GM18526 (cell line): ENCODE data around the gene SMC6.
A peak's percentile ranks its signal among the peaks of the same experiment; 100 is the strongest.

Experiments
- POLR2A ChIP-seq: IDR thresholded peaks from 3 replicates; pipeline ENCODE4 v1.6.1; 2011; ENCODE audit not compliant: insufficient read length; ENCODE audit errors: extremely low read depth

Gene SMC6

GRCh38 chr2:17772532-17772931 lies 18.9 kb upstream of the SMC6 start:
- no peak for TF ChIP-seq POLR2A

DNA sequence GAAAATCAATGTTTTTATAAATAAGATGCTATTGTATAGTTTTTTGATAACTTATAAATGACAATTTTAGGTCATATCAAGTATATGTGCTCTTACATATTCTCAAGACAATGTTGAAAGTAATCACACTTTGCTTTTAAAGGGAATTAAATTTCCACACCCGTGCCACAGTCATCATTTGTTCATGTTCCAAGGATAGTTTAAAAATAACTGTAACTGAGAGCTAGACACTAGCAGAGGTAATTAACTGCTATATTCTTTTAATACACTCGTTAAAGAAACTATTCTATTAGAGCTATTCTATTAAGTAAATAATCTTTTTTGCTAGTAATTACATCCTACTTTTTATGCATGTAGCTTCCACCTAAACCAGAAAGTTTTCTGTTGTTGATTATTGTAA lies 18.3 kb upstream of the SMC6 start:
- no peak for TF ChIP-seq POLR2A

DNA sequence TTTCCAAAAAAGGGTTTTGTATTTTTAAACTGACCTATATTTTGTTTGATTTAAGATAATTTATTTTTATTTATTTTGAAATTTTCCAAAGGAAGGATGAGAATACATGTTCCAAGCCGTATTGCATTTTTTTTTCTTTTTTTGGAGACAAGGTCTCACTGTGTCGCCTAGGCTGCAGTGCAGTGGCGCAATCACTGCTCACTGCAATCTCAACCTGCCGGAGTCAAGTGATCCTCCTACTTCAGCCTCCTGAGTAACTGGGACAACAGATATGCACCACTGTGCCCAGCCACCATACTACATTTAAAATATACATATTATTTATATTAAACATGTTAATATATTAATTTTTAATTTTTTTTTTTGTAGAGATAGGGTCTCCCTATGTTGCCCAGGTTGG lies 15.3 kb upstream of the SMC6 start:
- TF ChIP-seq POLR2A = no peak

DNA sequence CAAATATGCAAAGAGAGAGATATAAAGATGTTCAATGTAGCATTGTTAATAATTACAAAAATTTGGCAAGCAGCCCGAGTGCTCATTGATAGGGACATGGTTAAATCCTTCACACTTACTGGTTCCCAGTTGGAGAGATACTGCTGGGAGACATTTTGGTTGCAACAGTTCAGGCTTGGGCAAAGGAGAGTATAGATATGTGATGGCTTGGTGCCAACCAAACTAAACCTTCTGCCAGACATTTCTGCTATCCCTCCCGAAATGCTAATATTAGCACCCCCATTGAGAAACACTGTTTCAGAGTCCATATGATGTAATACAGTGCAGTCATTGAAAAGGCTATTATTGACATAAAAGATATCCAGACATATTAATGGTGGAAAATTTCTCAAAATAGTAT lies 11.8 kb upstream of the SMC6 start:
- TF ChIP-seq POLR2A = no peak

- TF ChIP-seq POLR2A = no peak
These were observed 10.2 kb upstream of the SMC6 start for GRCh38 chr2:17763641-17764333.

- TF ChIP-seq POLR2A = no peak
These were observed 8.8 kb upstream of the SMC6 start for GRCh38 chr2:17762451-17762850.

GRCh38 chr2:17759805-17760204 lies 6.2 kb upstream of the SMC6 start:
- TF ChIP-seq POLR2A = no peak

- TF ChIP-seq POLR2A = no peak
These were observed 4.5 kb upstream of the SMC6 start for GRCh38 chr2:17758118-17758517.

GRCh38 chr2:17757321-17757720 lies 3.7 kb upstream of the SMC6 start:
- no peak for TF ChIP-seq POLR2A

- TF ChIP-seq POLR2A = no peak
These were observed 3.1 kb upstream of the SMC6 start for GRCh38 chr2:17756668-17757067.

DNA sequence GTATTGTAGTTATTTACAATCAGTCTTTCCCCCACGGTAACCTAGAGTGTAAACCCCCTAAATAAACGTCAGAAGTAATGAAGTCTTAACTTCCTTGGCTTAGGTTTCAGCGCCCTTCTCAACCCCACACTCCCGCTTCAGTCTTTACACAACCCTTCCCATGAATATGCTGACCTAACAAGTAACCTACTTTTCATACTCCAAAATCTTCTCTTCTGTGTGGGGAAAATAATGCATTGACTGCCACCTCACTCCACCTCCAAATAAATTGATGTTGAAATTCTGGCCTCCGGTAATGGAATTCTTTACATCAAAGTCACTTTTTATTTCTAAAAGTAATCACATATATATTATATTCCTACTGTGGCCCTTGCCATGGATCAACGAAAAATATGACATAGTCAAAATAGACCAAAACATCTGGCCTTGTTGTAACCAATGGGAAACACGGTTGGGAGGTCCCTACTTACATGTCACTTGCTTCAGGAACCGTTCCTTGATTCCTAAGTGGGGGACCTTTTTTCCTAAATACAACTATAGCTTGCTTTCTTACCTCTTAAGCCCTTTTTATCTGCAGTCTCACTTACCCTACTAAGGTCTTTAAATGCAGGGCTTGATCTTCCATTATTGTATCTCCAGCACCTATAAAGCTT lies 1.3 kb upstream of the SMC6 start:
- no peak for TF ChIP-seq POLR2A

DNA sequence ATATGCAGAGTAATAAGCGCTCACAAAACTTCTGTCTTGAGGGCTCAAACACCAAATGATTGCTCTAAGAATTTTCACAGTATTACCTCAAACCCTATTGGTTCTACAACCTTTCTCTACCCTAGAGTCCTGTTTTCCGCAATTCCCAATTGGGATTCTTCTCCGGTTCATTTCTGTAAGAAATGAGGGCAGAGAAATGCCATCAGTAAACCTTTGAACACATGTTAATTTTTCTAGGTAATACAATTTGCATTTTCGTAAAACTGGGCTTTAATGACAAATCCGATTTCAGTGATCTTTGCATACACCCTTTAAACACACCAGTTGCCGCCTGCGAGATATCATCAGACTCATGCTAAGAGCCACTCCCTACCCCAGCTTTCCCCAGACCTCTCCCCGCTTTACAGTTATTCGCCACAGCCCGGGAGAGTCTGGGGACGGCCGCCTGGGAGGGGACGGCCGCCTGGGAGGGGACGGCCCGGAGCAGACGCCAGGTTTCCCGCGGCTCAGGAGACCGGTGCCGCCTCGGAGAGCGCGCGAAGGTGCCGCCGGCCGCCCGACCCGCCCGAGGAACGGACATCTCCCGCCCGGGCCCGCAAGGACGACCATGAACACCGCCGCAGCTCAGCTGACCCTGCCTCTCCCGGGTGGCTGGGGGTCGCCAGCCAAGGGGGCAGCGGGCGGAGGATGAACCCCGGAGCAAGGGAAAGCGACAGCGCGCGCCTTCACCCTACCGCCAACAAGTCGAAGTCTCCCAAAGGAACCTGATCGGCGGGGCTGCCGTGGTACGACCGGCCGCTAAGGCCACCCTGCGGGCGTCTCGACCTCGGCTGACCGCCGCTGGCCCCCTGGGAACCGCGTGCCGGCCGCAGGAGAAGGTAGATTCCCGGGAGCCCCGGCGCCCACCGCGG lies 463 bp downstream of the SMC6 start:
- peak; percentile 45 for TF ChIP-seq POLR2A

DNA sequence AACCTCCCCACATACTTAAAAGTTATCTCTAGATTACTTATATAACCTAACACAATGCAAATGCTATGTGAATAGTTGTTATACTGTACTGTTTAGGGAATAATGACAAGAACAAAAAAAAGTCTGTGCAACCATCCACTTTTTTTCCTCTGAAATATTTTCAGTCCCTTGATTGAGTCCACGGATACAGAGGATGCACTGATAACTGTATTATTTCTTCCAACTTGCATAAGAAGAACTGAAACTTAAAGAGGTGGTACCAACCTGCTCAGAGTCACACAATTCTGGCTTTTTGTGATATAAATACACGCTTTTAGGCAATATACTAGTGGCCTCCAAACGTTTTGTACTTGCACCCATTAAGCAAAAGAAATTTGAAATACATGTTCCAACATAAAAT lies 1.4 kb downstream of the SMC6 start:
- TF ChIP-seq POLR2A = no peak

GRCh38 chr2:17749753-17750438 lies 3.7 kb downstream of the SMC6 start:
- TF ChIP-seq POLR2A = no peak

- TF ChIP-seq POLR2A = no peak
These were observed 4.9 kb downstream of the SMC6 start for GRCh38 chr2:17748745-17749144.
